KMS-11 (cell line): ENCODE data around the gene PDE8B.

Experiments
- H2AFZ ChIP-seq: fragments of 200-600 bp; sonication (generic); 2 replicates; pipeline ENCODE4 v1.6.1; 2016; ENCODE audit warnings: antibody characterized with exemption, mixed run types, low read depth
- H3K27ac ChIP-seq: fragments of 200-600 bp; sonication (generic); 2 replicates; pipeline ENCODE4 v1.6.1; 2016; ENCODE audit warnings: mild to moderate bottlenecking, mixed run types
- H3K27me3 ChIP-seq: fragments of 200-600 bp; sonication (generic); 2 replicates; pipeline ENCODE4 v1.6.1; 2017; ENCODE audit warnings: mild to moderate bottlenecking, low read depth, mixed run types, moderate library complexity; ENCODE audit not compliant: insufficient read depth
- H3K36me3 ChIP-seq: fragments of 200-600 bp; sonication (generic); 2 replicates; pipeline ENCODE4 v1.6.1; 2017; ENCODE audit warnings: mild to moderate bottlenecking, mixed run types; ENCODE audit not compliant: insufficient read depth
- H3K4me1 ChIP-seq: fragments of 200-600 bp; sonication (generic); 2 replicates; pipeline ENCODE4 v1.6.1; 2016; ENCODE audit warnings: mild to moderate bottlenecking, low read depth, mixed run types; ENCODE audit not compliant: poor library complexity, severe bottlenecking
- H3K4me2 ChIP-seq: fragments of 200-600 bp; sonication (generic); 2 replicates; pipeline ENCODE4 v1.7.0; 2016; ENCODE audit warnings: mild to moderate bottlenecking, mixed run types
- H3K4me3 ChIP-seq: fragments of 200-600 bp; sonication (generic); IDR thresholded peaks from 2 replicates; pipeline ENCODE4 v1.6.1; 2017; ENCODE audit warnings: low read depth, low read length, mixed read lengths; ENCODE audit not compliant: insufficient read depth
- H3K79me2 ChIP-seq: fragments of 200-600 bp; sonication (generic); 2 replicates; pipeline ENCODE4 v1.6.1; 2016; ENCODE audit warnings: low read depth, mixed run types; ENCODE audit not compliant: insufficient read depth
- H3K9ac ChIP-seq: fragments of 200-600 bp; sonication (generic); 2 replicates; pipeline ENCODE4 v1.6.1; 2016; ENCODE audit warnings: mild to moderate bottlenecking, mixed run types
- H4K20me1 ChIP-seq: fragments of 200-600 bp; sonication (generic); 2 replicates; pipeline ENCODE4 v1.6.1; 2016; ENCODE audit warnings: mild to moderate bottlenecking, mixed run types; ENCODE audit not compliant: insufficient read depth
- TF ChIP-seq, protein P1 (sequence below): fragments of 200-600 bp; sonication (generic); conservative IDR thresholded peaks from 2 replicates; pipeline ENCODE4 v1.6.1; 2017; ENCODE audit warnings: low read depth, mild to moderate bottlenecking, antibody characterized with exemption, low read length, moderate library complexity, mixed read lengths

Gene PDE8B

DNA sequence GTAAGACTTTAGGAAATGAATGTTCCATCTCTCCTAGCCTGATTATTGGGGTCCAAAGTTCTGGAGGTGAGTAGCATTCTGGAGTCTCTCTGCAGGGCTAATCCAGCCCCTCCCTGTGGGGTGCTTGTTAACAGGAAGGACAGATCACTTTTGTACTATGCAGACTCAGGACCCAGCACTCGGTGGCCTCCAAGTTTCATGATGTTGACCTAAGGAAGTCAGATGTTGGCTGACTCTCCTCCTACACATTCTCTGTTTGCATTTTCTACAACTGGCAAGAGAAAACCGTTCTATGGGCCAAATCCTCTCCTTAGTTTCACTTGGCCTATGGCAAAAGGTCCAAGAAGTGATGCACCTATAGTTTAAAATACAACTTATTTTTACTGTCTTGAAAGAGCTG is 5.5 kb upstream of the PDE8B start:
- Histone ChIP-seq H3K9ac (no peak overlapping the region), H3K4me3 (no peak overlapping the region), H2AFZ (no peak overlapping the region), H3K27ac (no peak overlapping the region), H3K79me2 (no peaks in the 10 kb centered on the region), H3K4me2 (no peak overlapping the region), H3K4me1 (no peaks in the 10 kb centered on the region), H3K36me3 (no peaks in the 10 kb centered on the region), H4K20me1 (no peaks in the 10 kb centered on the region), H3K27me3 (no peaks in the 10 kb centered on the region)
- TF ChIP-seq, protein P1, sequence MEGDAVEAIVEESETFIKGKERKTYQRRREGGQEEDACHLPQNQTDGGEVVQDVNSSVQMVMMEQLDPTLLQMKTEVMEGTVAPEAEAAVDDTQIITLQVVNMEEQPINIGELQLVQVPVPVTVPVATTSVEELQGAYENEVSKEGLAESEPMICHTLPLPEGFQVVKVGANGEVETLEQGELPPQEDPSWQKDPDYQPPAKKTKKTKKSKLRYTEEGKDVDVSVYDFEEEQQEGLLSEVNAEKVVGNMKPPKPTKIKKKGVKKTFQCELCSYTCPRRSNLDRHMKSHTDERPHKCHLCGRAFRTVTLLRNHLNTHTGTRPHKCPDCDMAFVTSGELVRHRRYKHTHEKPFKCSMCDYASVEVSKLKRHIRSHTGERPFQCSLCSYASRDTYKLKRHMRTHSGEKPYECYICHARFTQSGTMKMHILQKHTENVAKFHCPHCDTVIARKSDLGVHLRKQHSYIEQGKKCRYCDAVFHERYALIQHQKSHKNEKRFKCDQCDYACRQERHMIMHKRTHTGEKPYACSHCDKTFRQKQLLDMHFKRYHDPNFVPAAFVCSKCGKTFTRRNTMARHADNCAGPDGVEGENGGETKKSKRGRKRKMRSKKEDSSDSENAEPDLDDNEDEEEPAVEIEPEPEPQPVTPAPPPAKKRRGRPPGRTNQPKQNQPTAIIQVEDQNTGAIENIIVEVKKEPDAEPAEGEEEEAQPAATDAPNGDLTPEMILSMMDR, result no peak

DNA sequence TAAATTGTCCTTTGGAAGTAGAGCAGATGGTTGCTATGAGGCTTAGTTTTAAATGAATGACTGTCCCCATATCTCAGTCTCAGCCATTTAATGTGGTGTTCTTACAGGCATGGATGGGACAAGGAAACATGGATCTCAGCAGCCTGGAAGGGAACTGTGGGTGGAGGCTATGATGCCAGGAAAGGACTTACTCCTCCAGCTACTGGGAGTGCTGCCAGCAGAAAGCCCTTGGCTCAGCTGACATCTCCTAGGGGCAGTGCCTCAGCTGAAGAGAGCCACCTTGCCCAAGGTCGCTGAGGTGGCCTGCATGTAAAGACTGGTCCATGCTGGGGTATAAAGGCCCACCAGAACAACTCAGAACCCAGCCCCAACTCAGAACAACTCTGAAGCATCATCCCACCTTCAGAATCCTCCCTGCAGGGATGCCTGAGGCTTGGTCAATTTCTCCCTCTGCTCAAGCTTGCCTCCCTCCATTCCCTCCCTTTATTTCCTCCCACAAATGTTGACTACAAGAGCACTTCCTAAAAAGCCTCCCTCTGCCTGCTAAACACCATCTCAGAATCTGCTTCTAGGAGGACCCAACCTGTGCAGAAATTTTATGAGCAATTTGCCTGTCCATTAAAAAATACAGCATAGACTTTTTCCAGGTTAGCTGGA is 1.8 kb upstream of the PDE8B start:
- Histone ChIP-seq H3K79me2 (no peaks in the 10 kb centered on the region), H4K20me1 (no peaks in the 10 kb centered on the region), H3K27ac (no peak overlapping the region), H3K9ac (no peak overlapping the region), H3K36me3 (no peaks in the 10 kb centered on the region), H3K4me2 (no peak overlapping the region), H2AFZ (no peak overlapping the region), H3K4me1 (no peaks in the 10 kb centered on the region), H3K27me3 (no peaks in the 10 kb centered on the region; the same call in 1 of the 2 replicates), H3K4me3 (no peak overlapping the region)
- TF ChIP-seq, protein P1, result no peak

DNA sequence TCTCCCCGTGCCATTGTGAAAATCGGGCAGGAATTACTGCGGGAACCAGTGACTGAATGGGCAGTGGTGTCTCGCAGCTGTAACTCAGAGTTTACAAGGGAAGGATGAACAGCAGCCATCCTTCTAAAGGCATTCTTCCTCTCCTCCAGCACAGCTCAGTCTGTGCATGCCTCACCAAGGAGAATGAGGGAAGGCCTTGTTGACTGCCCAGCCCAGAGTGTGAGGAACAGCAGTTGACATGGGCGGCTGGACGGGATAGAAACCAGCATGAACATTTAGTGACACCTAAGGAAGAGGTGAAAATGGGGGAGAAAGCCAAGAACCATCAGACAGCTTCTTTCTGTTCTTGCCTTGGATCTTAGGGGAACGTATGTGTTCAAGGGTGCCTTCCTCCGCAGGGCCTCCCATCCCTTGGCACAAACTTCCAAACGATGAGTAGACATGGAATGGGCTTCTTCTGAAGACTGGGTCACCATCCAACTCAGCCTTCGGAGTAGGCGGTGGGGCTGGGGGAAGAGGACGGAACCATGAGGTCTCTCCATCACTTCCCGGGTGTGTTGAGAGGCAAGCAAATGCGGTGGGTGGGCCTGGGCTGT is 887 bp upstream of the PDE8B start:
- no peaks in the 10 kb centered on the region; the same call in 1 of the 2 replicates for H3K27me3 ChIP-seq
- H3K27ac ChIP-seq, result no peak overlapping the region
- H3K4me2 ChIP-seq, result no peak overlapping the region
- H3K4me3 ChIP-seq, result no peak overlapping the region
- H4K20me1 ChIP-seq, result no peaks in the 10 kb centered on the region
- TF ChIP-seq, protein P1, result no peak
- no peak overlapping the region for H3K9ac ChIP-seq
- no peaks in the 10 kb centered on the region for H3K36me3 ChIP-seq
- no peaks in the 10 kb centered on the region for H3K4me1 ChIP-seq
- no peak overlapping the region for H2AFZ ChIP-seq
- no peaks in the 10 kb centered on the region for H3K79me2 ChIP-seq

DNA sequence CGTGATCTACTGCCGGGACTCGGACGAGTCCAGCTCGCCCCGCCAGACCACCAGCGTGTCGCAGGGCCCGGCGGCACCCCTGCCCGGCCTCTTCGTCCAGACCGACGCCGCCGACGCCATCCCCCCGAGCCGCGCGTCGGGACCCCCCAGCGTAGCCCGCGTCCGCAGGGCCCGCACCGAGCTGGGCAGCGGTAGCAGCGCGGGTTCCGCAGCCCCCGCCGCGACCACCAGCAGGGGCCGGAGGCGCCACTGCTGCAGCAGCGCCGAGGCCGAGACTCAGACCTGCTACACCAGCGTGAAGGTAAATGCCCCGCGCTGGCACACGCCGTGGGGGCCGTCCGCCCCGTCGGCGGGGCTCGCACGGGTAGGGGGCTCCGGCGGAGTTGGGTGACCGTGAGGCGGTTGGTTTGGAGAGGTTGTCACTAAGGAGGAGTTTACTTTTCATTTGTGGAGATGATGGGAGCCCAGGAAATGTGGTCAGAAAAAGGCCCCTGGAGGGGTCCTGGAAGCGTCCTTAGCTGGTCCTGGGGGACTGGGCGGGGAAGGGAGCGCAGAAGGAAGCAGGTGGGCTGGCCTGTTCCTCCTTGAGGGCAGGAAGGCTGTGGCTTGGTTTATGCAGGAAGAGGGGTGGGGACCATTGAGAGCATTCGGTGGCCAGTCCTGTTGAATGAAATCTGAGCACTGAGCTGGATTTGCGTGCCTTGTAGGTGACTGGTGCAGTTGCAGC is 647 bp downstream of the PDE8B start:
- Histone ChIP-seq H3K79me2 (no peaks in the 10 kb centered on the region), H3K4me2 (no peak overlapping the region), H3K9ac (no peak overlapping the region), H3K36me3 (no peaks in the 10 kb centered on the region), H2AFZ (no peak overlapping the region; the same call in 1 of the 2 replicates), H4K20me1 (no peaks in the 10 kb centered on the region), H3K4me1 (no peaks in the 10 kb centered on the region), H3K27me3 (no peaks in the 10 kb centered on the region; the same call in 1 of the 2 replicates), H3K27ac (no peak overlapping the region), H3K4me3 (no peak overlapping the region)
- TF ChIP-seq, protein P1, result no peak
